ENCODE measurements around the gene CLCNKA. TPM values are rescaled to one million over a fixed set of nuclear protein-coding genes. Genes with fewer than 3 reads are reported as not detected.
A peak's percentile ranks its signal among the peaks of the same experiment; 100 is the strongest.

The CLCNKA gene
- total and polyA plus RNA-seq, 12 donors: 0.18 to 52.5 (median 2.1) TPM

DNA sequence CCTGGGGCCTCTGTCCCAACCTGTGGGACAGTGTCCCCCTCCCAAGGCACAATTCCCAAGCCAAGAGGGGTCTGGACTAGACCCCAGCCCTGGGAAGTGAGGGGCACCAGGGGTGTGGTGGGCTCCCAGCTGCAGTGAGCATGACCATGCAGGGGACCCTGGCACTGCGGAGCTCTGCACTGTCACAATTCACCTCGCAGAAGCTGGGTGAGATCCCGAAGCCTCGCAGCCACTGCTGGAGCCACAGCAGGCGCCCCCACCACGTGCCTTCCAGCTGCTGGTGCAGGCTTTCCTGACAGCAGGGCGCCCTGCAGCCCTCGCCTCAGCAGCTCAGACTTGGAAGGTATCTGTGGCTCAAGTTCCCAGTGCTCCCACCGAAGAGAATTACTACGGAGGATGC, 27.8 kb upstream of the CLCNKA start:
- Histone ChIP-seq H3K27ac (no peak overlapping the region), H3K9me3 (replicated peaks in 1 of 3) (no peaks in the 10 kb centered on the region), H3K27me3 (no peaks in the 10 kb centered on the region), H3K4me3 (no peak overlapping the region), H3K36me3 (replicated peaks in 1 of 2) (no peaks in the 10 kb centered on the region), H3K4me1 (replicated peaks in 1 of 2) (no peaks in the 10 kb centered on the region)
- intact Hi-C loops (cut with DNase I): loop anchor here (5.0 kb wide), 3 partner anchors 177 to 192 kb away; no protein-coding TSS in a partner anchor
- WGBS, 4 donors: 90 to 100% (median 91%) methylated on average over 1 to 10 of the region's 10 CpGs
- no peak for TF ChIP-seq POLR2A (IDR thresholded peaks at IDR 0.05)
- TF ChIP-seq, protein P1, sequence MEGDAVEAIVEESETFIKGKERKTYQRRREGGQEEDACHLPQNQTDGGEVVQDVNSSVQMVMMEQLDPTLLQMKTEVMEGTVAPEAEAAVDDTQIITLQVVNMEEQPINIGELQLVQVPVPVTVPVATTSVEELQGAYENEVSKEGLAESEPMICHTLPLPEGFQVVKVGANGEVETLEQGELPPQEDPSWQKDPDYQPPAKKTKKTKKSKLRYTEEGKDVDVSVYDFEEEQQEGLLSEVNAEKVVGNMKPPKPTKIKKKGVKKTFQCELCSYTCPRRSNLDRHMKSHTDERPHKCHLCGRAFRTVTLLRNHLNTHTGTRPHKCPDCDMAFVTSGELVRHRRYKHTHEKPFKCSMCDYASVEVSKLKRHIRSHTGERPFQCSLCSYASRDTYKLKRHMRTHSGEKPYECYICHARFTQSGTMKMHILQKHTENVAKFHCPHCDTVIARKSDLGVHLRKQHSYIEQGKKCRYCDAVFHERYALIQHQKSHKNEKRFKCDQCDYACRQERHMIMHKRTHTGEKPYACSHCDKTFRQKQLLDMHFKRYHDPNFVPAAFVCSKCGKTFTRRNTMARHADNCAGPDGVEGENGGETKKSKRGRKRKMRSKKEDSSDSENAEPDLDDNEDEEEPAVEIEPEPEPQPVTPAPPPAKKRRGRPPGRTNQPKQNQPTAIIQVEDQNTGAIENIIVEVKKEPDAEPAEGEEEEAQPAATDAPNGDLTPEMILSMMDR (IDR thresholded peaks at IDR 0.05): no peak
- DNase-seq: no peak

DNA sequence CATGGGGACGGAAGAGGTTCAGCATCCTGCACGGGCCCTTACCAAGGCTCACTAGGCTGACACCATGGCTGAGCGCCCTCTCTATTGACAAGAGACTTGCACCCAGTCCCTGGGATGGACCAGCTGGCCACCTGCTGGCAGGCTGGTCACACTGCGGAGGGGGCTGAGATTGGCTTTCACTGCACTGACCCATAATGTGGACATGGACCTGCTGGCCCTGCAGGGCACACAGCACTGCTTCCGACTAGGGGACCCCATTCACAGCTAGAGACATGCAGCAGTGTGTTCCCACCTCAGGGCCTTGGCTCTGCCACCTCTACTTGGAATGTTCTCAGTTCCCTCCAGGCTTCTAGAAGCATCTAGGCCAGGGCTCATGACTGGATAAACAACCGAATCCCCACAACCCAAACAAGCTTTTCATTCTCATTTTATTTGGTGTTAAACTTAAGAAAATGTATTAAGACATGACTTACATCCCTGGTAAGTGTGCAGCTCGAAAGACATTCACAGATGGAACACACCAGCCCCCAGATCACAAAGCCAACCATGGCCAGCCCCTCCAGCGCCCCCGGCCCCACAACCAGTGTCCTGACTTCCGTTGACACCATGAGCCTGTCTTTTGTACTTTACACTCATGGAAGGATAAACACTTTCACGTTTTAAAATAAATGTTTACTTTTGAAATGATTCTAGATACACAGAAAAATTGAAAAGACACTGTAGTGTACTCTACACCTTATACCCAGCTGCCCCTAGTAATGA, 27.1 kb upstream of the CLCNKA start:
- no peaks in the 10 kb centered on the region for H3K9me3 ChIP-seq (replicated peaks in 1 of 3)
- TF ChIP-seq, protein P1 (IDR thresholded peaks at IDR 0.05): peak; percentile 76 to 94 (median 88)
- TF ChIP-seq POLR2A (IDR thresholded peaks at IDR 0.05): no peak
- intact Hi-C loops (cut with DNase I): loop anchor here (5.0 kb wide), 3 partner anchors 177 to 192 kb away; no protein-coding TSS in a partner anchor
- no peaks in the 10 kb centered on the region for H3K27me3 ChIP-seq
- no peaks in the 10 kb centered on the region for H3K36me3 ChIP-seq (replicated peaks in 1 of 2)
- WGBS, 4 donors: 60 to 73% (median 65%) methylated on average over 7 to 11 of the region's 11 CpGs
- no peak overlapping the region for H3K27ac ChIP-seq
- H3K4me3 ChIP-seq: no peak overlapping the region
- H3K4me1 ChIP-seq (replicated peaks in 1 of 2): no peaks in the 10 kb centered on the region
- DNase-seq: peak; percentile 65 to 84 (median 80)

DNA sequence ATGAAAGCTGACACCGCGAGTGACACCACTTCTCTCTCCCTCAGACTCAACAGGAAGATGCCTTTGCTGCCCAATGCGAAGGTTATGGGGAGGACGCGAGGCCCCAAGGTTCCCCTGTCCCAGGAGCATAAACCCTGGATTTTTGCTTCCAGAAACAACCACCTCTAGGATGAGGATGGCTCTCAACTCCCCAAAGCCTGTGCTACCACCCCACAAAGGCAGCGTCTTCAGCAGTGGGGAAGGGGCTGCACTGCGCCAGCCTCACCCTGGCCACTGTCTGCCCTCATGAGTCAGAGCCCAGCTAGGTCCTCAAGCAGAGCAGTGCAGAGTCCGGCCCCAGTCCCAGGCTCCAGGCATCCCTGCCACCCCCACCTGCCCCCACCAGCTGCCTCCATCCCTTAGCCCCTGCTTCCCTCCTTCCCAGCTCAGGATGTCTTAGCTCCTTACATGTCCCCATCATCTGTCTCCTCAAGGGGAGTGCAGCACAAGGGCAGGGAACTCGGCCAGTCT, 24.7 kb upstream of the CLCNKA start:
- Histone ChIP-seq H3K4me3 (no peak overlapping the region), H3K27ac (no peak overlapping the region), H3K27me3 (no peaks in the 10 kb centered on the region), H3K36me3 (replicated peaks in 1 of 2) (no peaks in the 10 kb centered on the region), H3K9me3 (replicated peaks in 1 of 3) (no peaks in the 10 kb centered on the region), H3K4me1 (replicated peaks in 1 of 2) (no peaks in the 10 kb centered on the region)
- TF ChIP-seq POLR2A (IDR thresholded peaks at IDR 0.05): no peak
- TF ChIP-seq, protein P1 (IDR thresholded peaks at IDR 0.05): no peak
- intact Hi-C loops (cut with DNase I): no loop called here
- DNase-seq: peak in 1 of 7 donors; percentile 10
- WGBS, 4 donors: 80 to 84% (median 81%) methylated on average over 2 to 9 of the region's 9 CpGs

DNA sequence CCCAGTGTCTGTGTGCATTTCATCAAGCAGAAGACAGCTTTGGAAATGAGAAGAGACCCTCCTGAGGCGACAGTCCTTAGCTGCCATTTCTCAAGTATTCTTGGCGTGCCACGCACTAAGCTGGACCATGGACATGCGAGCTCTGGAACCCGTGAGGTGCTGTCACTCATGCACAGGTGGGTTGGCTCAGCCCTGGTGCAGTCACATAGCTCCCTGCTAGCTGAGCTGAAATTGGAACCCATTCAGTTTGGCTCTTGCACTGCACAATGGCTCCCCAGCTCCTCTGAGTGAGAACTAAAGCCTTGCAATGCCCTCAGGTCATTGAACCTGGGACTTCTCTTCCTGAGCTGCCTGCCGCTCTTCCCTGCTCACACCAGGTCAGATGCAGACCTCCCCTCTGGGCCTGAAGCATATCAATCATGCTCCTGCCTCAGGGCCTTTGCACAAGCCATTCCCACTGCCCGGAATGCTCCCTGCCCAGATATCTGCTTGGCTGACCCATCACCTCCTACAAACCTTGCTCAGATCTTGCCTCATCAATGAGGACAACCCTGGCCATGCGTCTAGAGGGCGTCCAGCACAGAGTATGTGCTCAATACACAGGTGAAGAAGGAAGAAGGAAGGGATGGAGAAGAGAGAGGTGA, 24.1 kb upstream of the CLCNKA start:
- no peak overlapping the region for H3K4me3 ChIP-seq
- H3K36me3 ChIP-seq (replicated peaks in 1 of 2): no peaks in the 10 kb centered on the region
- no peaks in the 10 kb centered on the region for H3K4me1 ChIP-seq (replicated peaks in 1 of 2)
- peak in 1 of 7 donors; percentile 10 for DNase-seq
- intact Hi-C loops (cut with DNase I): no loop called here
- no peaks in the 10 kb centered on the region for H3K9me3 ChIP-seq (replicated peaks in 1 of 3)
- H3K27ac ChIP-seq: no peak overlapping the region
- H3K27me3 ChIP-seq: no peaks in the 10 kb centered on the region
- TF ChIP-seq, protein P1 (IDR thresholded peaks at IDR 0.05): no peak
- TF ChIP-seq POLR2A (IDR thresholded peaks at IDR 0.05): no peak
- 86 to 90% (median 90%) methylated on average over 9 of the region's 9 CpGs for WGBS, 4 donors

All from adrenal gland (tissue), 12 donors.